ENCODE measurements around the gene HMOX1. TPM values are rescaled to one million over a fixed set of nuclear protein-coding genes. Genes with fewer than 3 reads are reported as not detected.
A peak's percentile ranks its signal among the peaks of the same experiment; 100 is the strongest.

Gene HMOX1
- polyA plus RNA-seq, 1 donor (not counting 4 experiments of a cell fraction or from before 2014, with no cell fraction given), result 1.5 TPM

DNA sequence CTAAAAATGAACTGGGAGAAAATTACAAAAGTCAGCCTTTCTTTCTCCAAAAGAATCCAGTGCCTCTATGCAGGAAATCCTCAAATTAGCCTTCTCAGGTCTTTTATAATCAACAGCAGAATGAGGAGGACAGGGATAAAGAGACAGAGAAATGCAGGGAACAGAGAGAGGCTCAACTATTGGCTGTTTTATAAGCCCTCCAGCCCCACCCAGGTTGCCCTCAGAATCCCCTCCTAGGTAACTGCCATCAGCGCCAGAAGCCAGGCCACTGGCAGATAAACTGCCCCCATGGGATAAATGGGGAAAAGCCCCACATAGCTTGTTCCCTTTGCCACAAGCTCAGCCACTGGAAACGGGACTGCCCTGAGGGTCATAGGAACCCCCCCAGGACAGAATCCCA, 10.9 kb upstream of the HMOX1 start:
- H4K20me1 ChIP-seq (ENCODE audit: control insufficient read depth, extremely low read depth, insufficient read depth, low read length), result no peaks in the 10 kb centered on the region
- H3K27me3 ChIP-seq (ENCODE audit: control insufficient read depth, extremely low read depth, insufficient read depth, low read length), result no peaks in the 10 kb centered on the region
- H3K4me2 ChIP-seq (ENCODE audit: control insufficient read depth, extremely low read depth, insufficient read depth, low read depth, low read length), result no peak overlapping the region
- H3K9me3 ChIP-seq (ENCODE audit: control insufficient read depth, low read depth, low read length), result no peaks in the 10 kb centered on the region
- H3K9me1 ChIP-seq (ENCODE audit: control insufficient read depth, extremely low read depth, insufficient read depth, low read length), result no peaks in the 10 kb centered on the region
- DNase-seq (ENCODE audit: low read depth, low spot score) (no peak), FAIRE-seq (no peak)
- H3K79me2 ChIP-seq (ENCODE audit: control insufficient read depth, insufficient read depth, low read length), result no peaks in the 10 kb centered on the region
- H3K27ac ChIP-seq (ENCODE audit: control insufficient read depth, insufficient read depth, low read length), result no peak overlapping the region
- dilution Hi-C loops (cut with MboI; ENCODE audit: extremely low pct_ligation_motif_present, low sequenced_read_pairs), result no loop called here
- peaks cover 10% of the 10 kb centered on the region for H3K4me1 ChIP-seq (ENCODE audit: control insufficient read depth, extremely low read depth, insufficient read depth, low read length)
- H3K9ac ChIP-seq (ENCODE audit: control insufficient read depth, extremely low read depth, insufficient read depth, low read length), result no peak overlapping the region
- no peak overlapping the region for H2AFZ ChIP-seq (ENCODE audit: control insufficient read depth, low read length)
- TF ChIP-seq, protein P1, sequence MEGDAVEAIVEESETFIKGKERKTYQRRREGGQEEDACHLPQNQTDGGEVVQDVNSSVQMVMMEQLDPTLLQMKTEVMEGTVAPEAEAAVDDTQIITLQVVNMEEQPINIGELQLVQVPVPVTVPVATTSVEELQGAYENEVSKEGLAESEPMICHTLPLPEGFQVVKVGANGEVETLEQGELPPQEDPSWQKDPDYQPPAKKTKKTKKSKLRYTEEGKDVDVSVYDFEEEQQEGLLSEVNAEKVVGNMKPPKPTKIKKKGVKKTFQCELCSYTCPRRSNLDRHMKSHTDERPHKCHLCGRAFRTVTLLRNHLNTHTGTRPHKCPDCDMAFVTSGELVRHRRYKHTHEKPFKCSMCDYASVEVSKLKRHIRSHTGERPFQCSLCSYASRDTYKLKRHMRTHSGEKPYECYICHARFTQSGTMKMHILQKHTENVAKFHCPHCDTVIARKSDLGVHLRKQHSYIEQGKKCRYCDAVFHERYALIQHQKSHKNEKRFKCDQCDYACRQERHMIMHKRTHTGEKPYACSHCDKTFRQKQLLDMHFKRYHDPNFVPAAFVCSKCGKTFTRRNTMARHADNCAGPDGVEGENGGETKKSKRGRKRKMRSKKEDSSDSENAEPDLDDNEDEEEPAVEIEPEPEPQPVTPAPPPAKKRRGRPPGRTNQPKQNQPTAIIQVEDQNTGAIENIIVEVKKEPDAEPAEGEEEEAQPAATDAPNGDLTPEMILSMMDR (optimal IDR thresholded peaks at IDR 0.05 in 1 of 3, IDR thresholded peaks at IDR 0.05 in 1 of 3, conservative IDR thresholded peaks at IDR 0.05 in 1 of 3; ENCODE audit: extremely low read depth in 1 of 3, insufficient read depth in 2 of 3, low read length in 3 of 3), result no peak
- TF ChIP-seq EZH2 (IDR thresholded peaks at IDR 0.05; ENCODE audit: low read length), result no peak
- no peak overlapping the region for H3K4me3 ChIP-seq (ENCODE audit: control insufficient read depth in 2 of 3, extremely low read depth in 1 of 3, insufficient read depth in 2 of 3, low read depth in 1 of 3, low read length in 3 of 3)
- no peaks in the 10 kb centered on the region for H3K36me3 ChIP-seq (ENCODE audit: control insufficient read depth in 2 of 2, extremely low read depth in 1 of 2, insufficient read depth in 2 of 2, low read length in 2 of 2)

DNA sequence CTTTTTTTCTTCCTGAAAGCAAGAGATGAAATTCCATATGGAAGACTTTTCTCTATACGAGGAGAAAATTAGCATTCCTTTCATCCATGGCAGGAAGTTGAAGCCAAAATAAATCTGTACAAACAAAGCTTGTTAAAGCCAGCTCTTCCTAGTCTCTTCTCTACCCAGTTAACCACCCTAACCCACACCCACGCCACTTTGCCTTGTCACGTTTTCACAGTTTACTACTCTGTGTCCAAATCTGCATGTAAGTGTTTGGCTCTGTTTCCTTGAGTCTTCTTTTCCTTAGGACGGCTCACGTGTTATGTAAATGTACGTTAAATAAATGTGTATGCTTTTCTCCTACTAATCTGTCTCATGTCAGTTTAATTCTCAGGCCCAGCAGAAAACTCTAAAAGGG, 7.1 kb upstream of the HMOX1 start:
- FAIRE-seq (no peak), DNase-seq (ENCODE audit: low read depth, low spot score) (no peak)
- Histone ChIP-seq H3K27ac (ENCODE audit: control insufficient read depth, insufficient read depth, low read length) (no peak overlapping the region), H3K36me3 (ENCODE audit: control insufficient read depth in 2 of 2, extremely low read depth in 1 of 2, insufficient read depth in 2 of 2, low read length in 2 of 2) (no peaks in the 10 kb centered on the region), H3K4me3 (ENCODE audit: control insufficient read depth in 2 of 3, extremely low read depth in 1 of 3, insufficient read depth in 2 of 3, low read depth in 1 of 3, low read length in 3 of 3) (no peak overlapping the region), H4K20me1 (ENCODE audit: control insufficient read depth, extremely low read depth, insufficient read depth, low read length) (no peaks in the 10 kb centered on the region), H3K79me2 (ENCODE audit: control insufficient read depth, insufficient read depth, low read length) (no peaks in the 10 kb centered on the region), H3K9ac (ENCODE audit: control insufficient read depth, extremely low read depth, insufficient read depth, low read length) (no peak overlapping the region), H3K4me1 (ENCODE audit: control insufficient read depth, extremely low read depth, insufficient read depth, low read length) (peaks cover 15% of the 10 kb centered on the region), H3K9me1 (ENCODE audit: control insufficient read depth, extremely low read depth, insufficient read depth, low read length) (no peaks in the 10 kb centered on the region), H3K4me2 (ENCODE audit: control insufficient read depth, extremely low read depth, insufficient read depth, low read depth, low read length) (no peak overlapping the region), H2AFZ (ENCODE audit: control insufficient read depth, low read length) (peak overlapping the region; percentile 7), H3K27me3 (ENCODE audit: control insufficient read depth, extremely low read depth, insufficient read depth, low read length) (no peaks in the 10 kb centered on the region), H3K9me3 (ENCODE audit: control insufficient read depth, low read depth, low read length) (no peaks in the 10 kb centered on the region)
- TF ChIP-seq EZH2 (IDR thresholded peaks at IDR 0.05; ENCODE audit: low read length), result no peak
- TF ChIP-seq, protein P1 (optimal IDR thresholded peaks at IDR 0.05 in 1 of 3, IDR thresholded peaks at IDR 0.05 in 1 of 3, conservative IDR thresholded peaks at IDR 0.05 in 1 of 3; ENCODE audit: extremely low read depth in 1 of 3, insufficient read depth in 2 of 3, low read length in 3 of 3), result no peak
- dilution Hi-C loops (cut with MboI; ENCODE audit: extremely low pct_ligation_motif_present, low sequenced_read_pairs), result no loop called here
